Endodermal cell (in vitro differentiated cells): ENCODE results near the gene NUDT6. TPM values are rescaled to one million over a fixed set of nuclear protein-coding genes. Genes with fewer than 3 reads are reported as not detected.

Source experiments
- DNase-seq: peaks from one replicate; pipeline ENCODE4 v3.0.0-alpha.2; 2017
- H3K27ac ChIP-seq: 2 replicates; pipeline ENCODE4 v1.5.1; 2013; ENCODE audit warnings: mild to moderate bottlenecking, low read depth, low read length, moderate library complexity
- H3K27me3 ChIP-seq: 2 replicates; pipeline ENCODE4 v1.6.1; 2013; ENCODE audit warnings: mild to moderate bottlenecking, low read length, moderate library complexity; ENCODE audit not compliant: insufficient read depth, control insufficient read depth, poor library complexity, severe bottlenecking
- H3K36me3 ChIP-seq: 2 replicates; pipeline ENCODE4 v1.7.0; 2013; ENCODE audit warnings: mild to moderate bottlenecking, low read length, moderate library complexity; ENCODE audit not compliant: control insufficient read depth, insufficient read depth
- H3K4me1 ChIP-seq: one replicate; pipeline ENCODE4 v1.7.0; 2013; ENCODE audit warnings: low read length; ENCODE audit not compliant: control insufficient read depth, insufficient read depth
- H3K4me3 ChIP-seq: 2 replicates; pipeline ENCODE4 v1.5.1; 2013; ENCODE audit warnings: mild to moderate bottlenecking, low read length, moderate library complexity
- H3K9ac ChIP-seq: 2 replicates; pipeline ENCODE4 v1.6.1; 2013; ENCODE audit warnings: mild to moderate bottlenecking, low read length, moderate library complexity; ENCODE audit not compliant: poor library complexity, severe bottlenecking; ENCODE audit errors: extremely low read depth
- H3K9me3 ChIP-seq: 2 replicates; pipeline ENCODE4 v1.6.1; 2013; ENCODE audit warnings: mild to moderate bottlenecking, low read length, moderate library complexity; ENCODE audit not compliant: control insufficient read depth
- H3K27ac Mint-ChIP-seq: 2 replicates; pipeline ENCODE4 v1.8.0; 2020; ENCODE audit warnings: mixed read lengths
- H3K27me3 Mint-ChIP-seq: 2 replicates; pipeline ENCODE4 v1.8.0; 2021; ENCODE audit warnings: mild to moderate bottlenecking, mixed read lengths; ENCODE audit not compliant: insufficient read depth
- H3K36me3 Mint-ChIP-seq: 2 replicates; pipeline ENCODE4 v1.8.0; 2020; ENCODE audit warnings: low read depth, mixed read lengths
- H3K4me1 Mint-ChIP-seq: 2 replicates; pipeline ENCODE4 v1.8.0; 2020; ENCODE audit warnings: mixed read lengths
- H3K4me3 Mint-ChIP-seq: 2 replicates; pipeline ENCODE4 v1.8.0; 2020; ENCODE audit warnings: mild to moderate bottlenecking, moderate library complexity, mixed read lengths
- H3K9me3 Mint-ChIP-seq: 2 replicates; pipeline ENCODE4 v1.8.0; 2020; ENCODE audit warnings: mild to moderate bottlenecking, mixed read lengths
- CTCF ChIP-seq: fragments of 200-600 bp; sonication (generic); conservative IDR thresholded peaks from 2 replicates; pipeline ENCODE4 v1.5.0; 2021; ENCODE audit warnings: antibody characterized with exemption, mild to moderate bottlenecking
- WGBS, 2 experiments: methylation state at CpG; one replicate each; pipeline versions ENCODE4 v1.1.5 to v1.1.7; 2013; ENCODE audit warnings: missing lambda C conversion rate in 2 of 2, mixed read lengths in 1 of 2; ENCODE audit not compliant: insufficient coverage in 1 of 2, insufficient read length in 1 of 2; 5-methylcytosine and 5-hydroxymethylcytosine counted together
- total RNA-seq, 2 donors: library from RNA; stranded (reverse); fragmentation: NEBNext Ultra II Directional in 1 of 2; extraction: Animal tissue kit (Norgen Biotek cat#: 25700) in 1 of 2; gene quantifications; 2 replicates in 1 of 2; 3 replicates in 1 of 2; pipeline ENCODE4 v1.2.1, GENCODE V29; 2021

NUDT6 gene
- total RNA-seq, 2 donors from 2014 or later, result 5.8 to 11.6 TPM

GRCh38 chr4:122858705-122859104 is 63.7 kb downstream of the NUDT6 start:
- no peaks in the 10 kb centered on the region for H3K36me3 ChIP-seq
- H3K4me3 ChIP-seq, result no peak overlapping the region
- Mint-ChIP-seq H3K27me3 (no peaks in the 10 kb centered on the region), H3K27ac (no peak overlapping the region), H3K4me3 (no peak overlapping the region), H3K4me1 (peaks cover 26% of the 10 kb centered on the region), H3K9me3 (no peaks in the 10 kb centered on the region), H3K36me3 (no peaks in the 10 kb centered on the region)
- no peaks in the 10 kb centered on the region for H3K9me3 ChIP-seq
- H3K27me3 ChIP-seq, result no peaks in the 10 kb centered on the region
- DNase-seq, result no peak
- H3K27ac ChIP-seq, result no peak overlapping the region
- H3K4me1 ChIP-seq, result no peaks in the 10 kb centered on the region
- H3K9ac ChIP-seq, result no peak overlapping the region
- TF ChIP-seq CTCF, result no peak
- 83 to 85% methylated on average over 1 to 2 of the region's 2 CpGs for WGBS, 2 experiments

- Mint-ChIP-seq H3K27me3 (no peaks in the 10 kb centered on the region), H3K9me3 (no peaks in the 10 kb centered on the region), H3K4me3 (no peak overlapping the region), H3K27ac (no peak overlapping the region), H3K4me1 (peaks cover 27% of the 10 kb centered on the region), H3K36me3 (no peaks in the 10 kb centered on the region)
- H3K4me3 ChIP-seq, result no peak overlapping the region
- no peak for DNase-seq
- H3K27ac ChIP-seq, result no peak overlapping the region
- no peaks in the 10 kb centered on the region for H3K27me3 ChIP-seq
- H3K4me1 ChIP-seq, result no peaks in the 10 kb centered on the region
- no peak for TF ChIP-seq CTCF
- no peaks in the 10 kb centered on the region for H3K9me3 ChIP-seq
- H3K9ac ChIP-seq, result no peak overlapping the region
- H3K36me3 ChIP-seq, result no peaks in the 10 kb centered on the region
- 89 to 100% methylated on average over 1 to 2 of the region's 2 CpGs for WGBS, 2 experiments
Observed at GRCh38 chr4:122857160-122857559, 65.2 kb downstream of the NUDT6 start.

- no peak for DNase-seq
- Histone ChIP-seq H3K9ac (no peak overlapping the region), H3K27ac (no peak overlapping the region), H3K36me3 (no peaks in the 10 kb centered on the region), H3K4me1 (no peaks in the 10 kb centered on the region), H3K27me3 (no peaks in the 10 kb centered on the region), H3K9me3 (no peaks in the 10 kb centered on the region), H3K4me3 (no peak overlapping the region)
- Mint-ChIP-seq H3K9me3 (no peaks in the 10 kb centered on the region), H3K36me3 (no peaks in the 10 kb centered on the region), H3K27me3 (peaks cover 1% of the 10 kb centered on the region), H3K27ac (no peak overlapping the region), H3K4me1 (peaks cover 38% of the 10 kb centered on the region), H3K4me3 (no peak overlapping the region)
- 88 to 100% methylated on average over 1 of the region's 2 CpGs for WGBS, 2 experiments
- no peak for TF ChIP-seq CTCF
Observed at GRCh38 chr4:122855353-122855890, 67.0 kb downstream of the NUDT6 start.
